Measurements from ENCODE around the gene ITGB2.

GRCh38 chr21:44886113-44887075 lies 34.3 kb downstream of the ITGB2 start:
- TF ChIP-seq CTCF (IDR thresholded peaks at IDR 0.05), result no peak
- TF ChIP-seq POLR2A (IDR thresholded peaks at IDR 0.05; ENCODE audit: low read depth), result no peak
- no peak for TF ChIP-seq EP300 (IDR thresholded peaks at IDR 0.05)
